NCI-H1694 (cell line): Measurements from ENCODE around the gene PDHX.
"Not testable (repeated sequence)": the region's sequence is repeated elsewhere in the genome, so short reads cannot be mapped to it uniquely, and the experiment has no call there.

ENCODE experiments used
- DNase-seq: peaks from one replicate; lab custom pipeline; 2025; lab: John Stamatoyannopoulos, UW

Gene PDHX

GRCh38 chr11:34916015-34916842 is at the start of gene PDHX, which contains the start of gene APIP:
TSS of gene PDHX (plus strand) at chr11:34916618. CDS start at chr11:34916656, 38 bp downstream.
TSS of gene APIP (minus strand) at chr11:34916379. CDS start at chr11:34916284, 95 bp downstream.
- DNase-seq: peak; percentile 95

DNA sequence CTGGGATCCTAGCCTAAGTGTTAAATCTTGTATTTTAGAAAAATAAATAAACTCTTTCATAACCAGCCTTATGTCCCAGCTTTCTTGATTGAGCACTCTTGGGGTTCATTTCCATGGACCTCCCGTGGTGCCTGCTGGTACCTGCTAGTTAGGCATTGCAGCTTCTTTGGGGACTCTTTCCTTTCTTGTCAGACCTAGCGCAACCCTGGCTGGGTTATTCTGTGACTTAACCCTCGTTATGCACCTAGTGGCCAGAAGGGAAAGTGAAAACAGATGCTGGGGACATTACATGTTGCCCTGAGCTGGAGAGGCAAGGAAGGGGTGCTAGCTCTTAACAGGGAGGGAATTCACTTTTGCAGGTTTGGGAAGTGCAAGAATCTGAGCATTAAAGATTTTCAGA is 47.0 kb upstream of the PDHX start:
- DNase-seq: no peak

GRCh38 chr11:34870548-34871196 is 45.7 kb upstream of the PDHX start:
- DNase-seq: no peak

GRCh38 chr11:34874202-34874601 is 42.2 kb upstream of the PDHX start:
- DNase-seq: no peak

DNA sequence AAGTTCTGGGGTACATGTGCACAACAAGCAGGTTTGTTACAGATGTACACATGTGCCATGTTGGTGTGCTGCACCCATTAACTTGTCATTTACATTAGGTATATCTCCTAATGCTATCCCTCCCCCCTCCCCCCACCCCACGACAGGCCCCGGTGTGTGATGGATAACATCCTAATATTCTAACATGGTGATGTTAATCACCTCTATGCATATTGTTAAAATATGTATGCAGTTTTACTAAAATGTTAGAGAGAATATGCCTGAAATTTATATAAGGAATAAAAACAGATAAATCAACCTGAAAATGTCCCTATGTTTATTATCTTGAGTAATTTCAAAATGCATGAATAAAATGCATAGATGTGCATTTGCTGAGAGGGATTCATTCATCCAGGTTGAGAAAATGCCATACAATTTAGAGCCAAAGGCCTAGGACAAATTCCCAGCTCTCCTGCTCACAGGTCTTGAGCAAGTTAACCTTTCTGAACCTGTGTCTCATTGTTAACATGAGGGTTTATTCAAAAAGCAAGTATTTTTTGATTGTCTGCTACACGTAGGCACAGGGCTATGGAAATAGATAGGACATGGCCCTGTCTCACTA is 38.9 kb upstream of the PDHX start:
- DNase-seq: no peak

- DNase-seq: no peak
These were observed 34.5 kb upstream of the PDHX start for GRCh38 chr11:34881900-34882299.

GRCh38 chr11:34886609-34887008 is 29.8 kb upstream of the PDHX start:
- DNase-seq: no peak

DNA sequence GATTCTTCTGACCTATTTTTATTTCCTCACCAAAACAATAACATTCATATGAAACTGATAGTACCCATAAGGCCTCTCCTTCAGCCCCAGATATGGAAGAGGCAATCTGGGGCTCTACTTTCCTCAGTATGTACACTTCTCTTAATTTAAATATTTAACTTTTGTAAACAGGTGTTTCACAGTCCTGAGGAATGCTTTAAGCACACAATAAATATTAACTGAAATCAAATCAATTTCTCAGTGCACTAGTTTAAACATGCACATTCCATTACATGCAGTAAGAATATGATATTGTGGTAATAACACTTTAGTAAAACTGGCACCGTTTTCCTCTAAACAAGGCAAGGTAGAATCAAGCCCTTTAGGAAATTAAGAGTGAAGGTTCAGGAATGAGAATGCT is 29.2 kb upstream of the PDHX start:
- no peak for DNase-seq

GRCh38 chr11:34890089-34890488 is 26.3 kb upstream of the PDHX start:
- no peak for DNase-seq

DNA sequence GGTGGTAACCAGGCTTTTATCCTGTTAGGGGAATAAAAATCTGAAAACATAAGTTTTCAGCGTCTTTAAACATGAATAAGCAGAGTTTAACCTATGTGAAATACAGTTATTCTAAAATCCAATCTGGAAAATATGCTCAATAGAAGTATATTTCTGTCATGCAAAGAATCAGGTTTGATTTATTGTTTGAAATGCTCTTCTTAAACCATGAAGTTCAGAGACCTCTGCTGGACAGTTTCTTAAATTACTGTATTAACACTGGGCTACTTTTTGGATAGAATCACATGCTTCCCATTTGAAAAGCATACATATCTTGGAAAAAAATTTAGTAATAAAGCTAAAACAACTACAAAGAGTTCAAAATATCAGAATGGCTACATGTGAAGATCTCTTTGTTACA is 25.6 kb upstream of the PDHX start:
- DNase-seq: peak; percentile 37

DNA sequence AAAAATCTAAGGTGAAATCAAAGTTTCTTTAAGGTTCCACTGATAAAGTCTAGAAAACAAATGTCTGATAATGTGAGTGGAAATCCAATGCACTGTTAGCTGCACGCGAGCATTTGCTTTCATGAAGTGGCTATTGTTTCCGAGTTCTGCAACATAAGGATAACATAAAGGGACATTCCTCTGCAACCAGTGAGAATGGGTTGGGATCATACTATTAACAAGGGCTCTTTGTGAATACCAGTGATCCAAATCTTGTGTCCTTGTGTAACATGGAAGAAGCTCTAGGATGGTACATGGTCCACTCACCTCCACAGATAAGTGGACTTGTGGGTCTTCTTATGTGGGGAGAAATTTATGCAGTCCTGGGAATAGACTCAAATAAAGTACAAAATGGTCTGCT is 24.8 kb upstream of the PDHX start:
- DNase-seq: no peak

DNA sequence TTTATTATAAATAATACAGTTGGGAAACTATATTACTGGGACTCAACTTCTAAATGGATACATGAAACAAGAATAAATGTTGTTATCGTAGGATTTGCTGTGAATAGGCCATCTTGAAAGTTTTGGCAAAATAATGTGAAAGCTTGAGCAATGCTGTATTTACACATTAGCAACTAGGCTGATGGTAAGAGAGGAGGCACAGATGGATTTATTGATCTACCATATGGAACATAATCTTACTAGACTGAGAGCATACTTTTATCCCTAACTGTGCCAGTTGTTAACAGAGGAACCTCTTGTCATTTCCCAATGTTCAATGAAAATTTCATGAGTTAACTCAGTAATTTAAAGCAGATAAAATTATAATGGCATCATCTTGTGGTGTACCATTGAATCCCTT is 23.0 kb upstream of the PDHX start:
- DNase-seq: no peak

- not testable (repeated sequence) for DNase-seq
These were observed 20.2 kb upstream of the PDHX start for GRCh38 chr11:34896191-34896590.

GRCh38 chr11:34897171-34897870 is 19.1 kb upstream of the PDHX start:
- DNase-seq: no peak

- DNase-seq: no peak
These were observed 17.9 kb upstream of the PDHX start for GRCh38 chr11:34898474-34898873.

DNA sequence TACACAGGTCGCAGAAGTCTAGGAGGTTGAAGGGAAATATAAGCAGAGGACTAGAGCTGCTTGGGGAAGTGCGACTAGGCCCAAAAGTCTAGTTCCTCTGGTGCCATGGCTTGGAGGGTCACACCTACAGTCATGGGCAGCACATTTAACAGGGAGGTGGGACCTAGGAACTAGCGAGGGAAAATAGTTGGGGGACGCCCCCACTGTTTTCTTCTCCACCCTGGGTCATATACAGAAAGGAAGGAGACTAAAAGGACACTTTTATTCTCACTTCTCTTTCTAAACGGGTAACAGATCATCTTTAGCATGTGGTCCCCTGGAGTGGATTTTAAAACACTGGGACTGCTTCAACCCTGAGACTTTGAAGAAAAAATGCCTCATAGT is 16.8 kb upstream of the PDHX start:
- DNase-seq: no peak

GRCh38 chr11:34904421-34904955 is 11.9 kb upstream of the PDHX start:
- no peak for DNase-seq

DNA sequence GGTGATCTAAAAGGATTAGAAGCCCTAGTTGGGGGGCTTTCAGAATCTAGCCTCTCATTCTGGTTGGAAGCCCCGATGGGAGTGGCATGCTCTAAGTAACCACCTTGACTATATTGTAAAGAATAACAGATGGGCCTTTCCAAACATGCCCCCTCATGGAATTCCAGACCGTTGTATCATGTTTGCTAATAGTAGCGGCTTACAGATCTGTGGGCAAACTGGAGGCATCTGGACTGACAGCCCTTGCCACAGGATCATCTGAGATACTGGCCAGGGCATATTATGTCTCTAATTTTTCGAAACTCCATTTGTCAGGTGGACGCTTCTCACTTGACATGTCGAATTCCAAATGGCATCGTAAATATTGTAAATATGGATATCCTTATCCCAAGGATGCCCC is 10.8 kb upstream of the PDHX start:
- no peak for DNase-seq

GRCh38 chr11:34907934-34908593 is 8.4 kb upstream of the PDHX start:
- DNase-seq: no peak

DNA sequence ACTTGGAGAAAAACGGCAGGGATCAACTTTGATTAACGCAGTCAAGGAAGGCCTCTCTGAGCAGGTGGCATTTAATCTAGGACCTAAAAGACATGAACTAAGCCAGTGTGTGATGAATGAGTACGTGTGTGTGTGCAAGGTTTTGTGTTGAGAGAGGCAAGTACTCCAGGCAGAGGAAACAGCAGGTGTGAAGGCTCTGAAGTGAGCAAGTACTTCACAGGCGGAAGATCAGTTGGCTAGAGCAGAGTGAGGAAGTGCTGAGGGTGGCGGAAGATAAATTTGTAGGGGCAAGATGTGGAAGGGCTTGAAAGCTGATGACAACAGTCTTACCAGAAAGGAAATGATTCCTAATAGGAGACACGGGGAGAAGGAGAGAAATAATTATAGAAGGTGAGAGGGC is 7.0 kb upstream of the PDHX start:
- no peak for DNase-seq

DNA sequence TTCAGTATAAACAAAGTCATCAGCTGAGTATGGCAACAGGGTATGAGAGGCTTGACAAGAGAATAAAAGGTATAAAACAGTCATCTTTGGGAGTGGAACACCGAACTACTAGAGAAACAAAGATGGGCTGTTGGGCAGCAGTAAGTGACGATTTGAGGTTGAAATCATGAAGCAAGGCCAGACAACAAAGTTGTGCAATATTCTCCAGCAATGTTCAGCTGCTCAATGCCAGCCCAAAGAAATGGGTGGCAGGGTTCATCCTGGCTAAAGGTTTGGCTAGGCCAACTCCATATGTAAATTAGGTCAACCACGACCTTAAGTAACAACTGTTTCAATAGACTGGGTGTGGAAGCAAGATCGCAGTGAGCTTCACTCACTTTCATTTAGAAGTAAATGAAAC is 6.5 kb upstream of the PDHX start:
- no peak for DNase-seq

DNA sequence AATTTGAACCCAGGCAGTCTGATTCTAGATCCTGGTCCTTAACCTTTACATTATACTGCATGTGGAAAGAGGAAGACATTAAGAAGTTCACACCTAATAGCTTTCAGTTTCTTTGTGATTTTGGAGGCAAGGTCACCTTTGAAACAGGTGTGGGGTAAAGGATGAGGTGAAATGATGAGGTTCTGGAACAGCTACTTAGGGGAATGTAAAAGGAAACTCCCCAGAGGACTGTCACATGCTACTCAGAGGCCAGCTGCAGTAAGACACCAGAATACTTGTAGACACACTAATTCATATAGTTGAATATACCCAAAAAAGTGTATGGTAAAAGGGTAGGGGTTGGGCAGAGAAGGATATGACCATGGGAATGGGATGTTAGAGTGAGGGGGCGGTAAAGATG is 5.6 kb upstream of the PDHX start:
- DNase-seq: no peak
